GM18502 (cell line): Measurements from ENCODE around the gene PAQR4.
A peak's percentile ranks its signal among the peaks of the same experiment; 100 is the strongest.

ENCODE experiments used
- ATAC-seq: cut with Tn5 transposase; IDR thresholded peaks from one replicate; pipeline ENCODE4 v1.9.1; 2021; ENCODE audit warnings: mild to moderate bottlenecking; ENCODE audit not compliant: unreplicated experiment, poor library complexity

PAQR4 gene

DNA sequence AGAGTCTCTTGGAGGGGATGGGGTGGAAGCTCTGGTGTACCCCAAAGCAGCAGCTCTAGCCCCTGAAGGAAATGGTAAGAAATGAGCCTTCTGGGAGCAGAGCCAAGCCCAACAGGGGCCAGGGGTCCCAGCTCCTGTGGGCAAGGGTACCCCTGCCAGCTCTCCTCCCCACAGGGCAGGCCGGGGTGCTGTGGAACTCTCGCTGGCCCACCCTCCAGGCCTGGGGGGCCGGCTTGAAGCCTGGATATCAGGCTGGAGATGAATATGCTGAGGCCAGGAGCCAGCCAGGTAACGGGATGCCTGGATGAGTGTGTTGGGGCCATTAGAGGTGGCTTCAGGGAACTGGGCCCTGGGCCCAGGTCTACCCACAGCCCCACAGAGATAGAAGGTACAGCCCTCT is 31.4 kb downstream of the PAQR4 start:
- no peak for ATAC-seq

DNA sequence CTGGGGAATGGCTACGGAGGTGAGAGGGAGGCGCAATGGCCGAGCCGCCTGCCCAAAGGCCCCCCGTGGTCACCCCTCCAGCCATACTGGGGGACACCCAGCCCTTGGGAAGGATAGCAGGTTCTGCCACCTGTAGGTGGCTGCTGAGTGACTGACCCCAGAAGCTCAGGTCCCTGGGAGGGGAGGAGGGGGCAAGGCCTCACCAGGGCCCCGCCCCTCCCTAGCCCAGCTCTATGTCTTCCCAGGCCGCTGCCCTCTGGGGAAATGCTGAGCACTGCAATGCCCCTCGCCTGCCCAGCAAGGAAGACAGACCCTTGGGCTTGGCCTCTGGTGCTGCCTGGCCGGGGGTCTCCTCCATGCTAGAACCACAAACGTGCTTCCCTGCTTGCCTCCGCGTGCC is 32.2 kb downstream of the PAQR4 start:
- ATAC-seq = no peak

DNA sequence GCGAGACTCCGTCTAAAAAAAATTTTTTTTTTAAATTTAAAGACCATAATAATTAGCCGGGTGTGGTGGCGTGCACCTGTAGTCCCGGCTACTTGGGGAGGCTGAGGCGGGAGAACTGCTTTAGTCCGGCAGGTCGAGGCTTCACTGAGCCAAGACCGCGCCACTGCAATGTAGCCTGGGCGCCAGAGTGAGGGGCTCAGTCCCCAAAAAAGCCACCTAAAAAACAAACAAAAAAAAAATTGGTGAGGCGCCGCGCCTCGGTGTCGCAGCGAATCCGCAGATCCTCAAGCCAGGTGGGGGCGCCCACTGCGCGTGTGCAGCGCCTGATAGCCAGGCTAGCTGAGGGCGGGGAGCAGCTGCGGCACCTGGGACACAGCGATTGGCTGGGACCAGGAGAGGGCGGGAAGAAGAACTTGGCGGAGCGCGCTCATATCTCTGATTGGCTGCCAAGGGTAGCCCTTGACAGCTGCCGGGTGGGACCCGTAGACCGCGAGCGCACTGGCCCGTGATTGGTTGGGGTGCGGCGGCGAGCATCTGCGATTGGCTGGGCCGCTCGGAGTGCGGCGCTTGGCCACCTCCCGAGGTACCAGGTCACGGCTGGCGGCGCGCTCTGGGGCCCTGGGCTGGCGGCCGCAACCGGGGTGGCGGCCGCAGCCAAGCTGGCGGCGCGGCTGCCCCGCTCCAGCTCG is 34.6 kb downstream of the PAQR4 start:
- ATAC-seq = peak; percentile 95

DNA sequence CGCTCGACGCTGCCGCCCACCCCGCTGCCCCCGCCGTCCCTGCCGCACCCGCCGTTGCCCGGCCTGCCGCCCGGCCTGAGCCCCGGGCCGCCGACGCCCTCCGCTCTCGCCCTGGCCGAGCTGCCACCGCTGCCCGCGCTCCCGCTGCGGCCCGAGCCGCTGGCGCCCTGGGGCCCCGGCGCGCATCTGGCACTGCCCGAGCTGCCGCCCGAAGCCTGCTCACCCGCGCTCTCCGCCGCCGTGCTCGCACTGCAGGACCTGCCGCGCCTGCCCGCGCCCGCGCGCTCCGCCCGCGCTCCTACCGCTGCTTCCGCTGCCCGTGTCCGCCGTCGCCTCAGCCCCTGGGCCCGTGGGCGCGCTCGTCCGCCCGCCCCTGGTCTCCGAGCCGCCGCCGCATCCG is 35.2 kb downstream of the PAQR4 start:
- peak; percentile 26 for ATAC-seq

DNA sequence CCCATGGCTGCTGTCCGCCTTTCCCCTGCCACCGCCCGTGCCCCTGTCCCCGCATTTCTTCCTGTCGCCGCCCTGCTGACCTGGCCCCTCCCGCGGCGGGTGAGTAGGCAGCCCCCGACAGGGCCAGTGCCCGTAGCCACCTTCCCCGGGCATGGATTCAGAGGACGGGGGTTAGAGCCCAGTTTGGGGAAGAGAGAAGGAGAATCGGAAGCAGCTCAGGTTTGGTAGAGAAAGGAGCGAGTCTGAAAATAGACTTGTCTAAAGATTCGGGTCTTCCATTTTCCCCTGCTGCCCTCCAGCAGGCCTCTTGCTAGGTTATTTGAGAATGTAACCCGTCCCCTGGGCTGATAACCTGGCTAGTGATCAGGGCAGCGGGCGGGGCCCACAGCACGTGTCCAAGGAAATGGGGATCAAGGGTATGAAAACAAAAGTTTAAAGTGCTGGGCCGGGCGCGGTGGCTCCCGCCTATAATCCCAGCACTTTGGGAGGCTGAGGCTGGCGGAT is 35.7 kb downstream of the PAQR4 start:
- no peak for ATAC-seq

DNA sequence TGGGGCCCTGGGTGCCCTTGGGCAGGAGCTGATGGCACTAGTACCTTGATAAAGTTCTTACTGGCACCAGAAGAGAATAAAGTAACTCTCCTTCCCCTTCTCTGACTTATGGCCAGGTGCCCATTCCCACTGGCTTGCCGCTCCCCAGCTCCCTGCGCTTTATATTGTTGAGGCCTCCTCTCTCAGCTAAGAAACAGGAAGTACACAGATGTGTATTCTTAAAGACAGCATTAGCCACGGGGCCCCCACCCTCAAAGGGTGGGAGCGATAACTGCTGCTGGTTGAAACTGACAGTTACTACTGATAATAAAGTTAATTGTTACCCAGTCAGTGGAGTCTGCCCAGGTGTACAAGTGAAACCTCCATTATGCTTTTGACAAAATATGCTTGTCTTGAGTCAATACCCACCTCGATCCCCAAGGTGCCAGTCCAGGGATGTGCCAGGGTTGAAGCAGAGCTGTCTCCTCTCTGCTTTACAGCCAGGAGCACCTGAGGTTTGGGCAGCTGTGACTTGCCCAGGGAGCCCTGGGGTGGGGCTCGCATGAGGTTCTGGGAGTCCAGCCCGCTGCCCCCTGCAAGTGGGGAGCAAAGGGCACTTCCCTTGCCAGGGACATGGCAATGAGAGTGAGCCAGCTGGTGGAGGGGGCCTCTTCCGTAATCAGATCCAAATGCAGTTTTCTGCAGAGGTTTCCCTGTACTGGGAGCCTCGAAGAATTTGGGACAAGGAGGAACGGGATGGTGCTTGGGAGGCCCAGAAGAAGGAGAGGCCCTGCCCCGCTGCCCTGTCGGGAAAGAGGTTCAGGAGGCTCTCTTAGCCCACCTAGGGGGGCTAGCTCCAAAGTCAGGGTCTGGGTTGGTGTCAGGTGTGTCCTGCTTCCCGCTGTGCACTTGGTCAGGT is 38.2 kb downstream of the PAQR4 start:
- ATAC-seq = no peak

DNA sequence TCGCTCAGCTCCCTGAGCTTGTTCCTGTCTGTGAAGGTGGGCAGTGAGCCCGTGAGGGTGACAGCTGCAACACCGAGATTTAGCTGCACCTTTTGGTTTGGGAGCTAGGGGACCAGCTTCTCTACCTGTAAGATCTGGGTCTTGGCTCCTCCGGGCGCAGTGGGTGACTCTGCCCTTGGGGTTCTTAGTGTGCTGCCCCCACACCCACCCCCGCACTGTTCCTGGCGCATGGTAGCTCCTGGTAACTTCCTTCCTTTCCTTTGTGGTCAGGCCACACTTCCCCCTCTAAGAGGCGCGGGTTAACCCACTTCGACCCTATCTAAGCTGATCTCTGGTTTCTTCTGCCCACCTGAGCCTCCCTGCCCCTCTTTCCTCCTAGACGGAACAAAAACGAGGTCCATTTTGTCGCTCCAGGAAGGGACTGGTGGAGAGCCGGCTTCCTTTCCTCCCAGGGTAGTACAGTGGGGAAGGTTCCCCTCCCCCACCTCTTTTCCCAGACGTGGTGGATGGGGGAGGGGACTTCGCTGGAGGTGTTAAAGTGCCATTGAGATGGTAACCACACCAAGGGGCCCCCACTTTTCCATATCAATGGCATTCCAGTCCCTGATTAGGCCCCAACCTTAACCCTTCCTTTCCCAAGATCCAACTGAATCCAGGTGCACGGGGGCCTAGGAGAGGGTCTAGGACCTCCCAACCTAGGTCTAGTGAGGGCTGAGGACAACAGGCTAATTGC is 39.0 kb downstream of the PAQR4 start:
- ATAC-seq = no peak

DNA sequence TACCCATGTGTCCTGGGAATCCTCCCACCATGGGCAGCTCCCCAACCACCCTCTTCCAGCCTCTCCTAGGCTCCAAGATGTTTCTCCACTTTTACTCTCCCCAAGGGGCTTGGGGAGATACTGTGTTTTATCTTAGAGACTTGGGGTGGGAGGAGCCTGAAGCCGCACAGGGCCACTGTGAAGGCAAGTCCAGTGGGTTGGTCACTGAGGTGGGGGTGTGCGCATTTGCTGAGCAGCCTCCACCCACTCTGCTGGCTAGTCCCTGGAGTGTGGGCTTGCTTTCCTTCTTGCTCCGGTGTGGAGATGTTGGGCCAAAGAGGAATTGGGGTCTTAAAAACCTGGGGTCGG is 39.5 kb downstream of the PAQR4 start:
- no peak for ATAC-seq

DNA sequence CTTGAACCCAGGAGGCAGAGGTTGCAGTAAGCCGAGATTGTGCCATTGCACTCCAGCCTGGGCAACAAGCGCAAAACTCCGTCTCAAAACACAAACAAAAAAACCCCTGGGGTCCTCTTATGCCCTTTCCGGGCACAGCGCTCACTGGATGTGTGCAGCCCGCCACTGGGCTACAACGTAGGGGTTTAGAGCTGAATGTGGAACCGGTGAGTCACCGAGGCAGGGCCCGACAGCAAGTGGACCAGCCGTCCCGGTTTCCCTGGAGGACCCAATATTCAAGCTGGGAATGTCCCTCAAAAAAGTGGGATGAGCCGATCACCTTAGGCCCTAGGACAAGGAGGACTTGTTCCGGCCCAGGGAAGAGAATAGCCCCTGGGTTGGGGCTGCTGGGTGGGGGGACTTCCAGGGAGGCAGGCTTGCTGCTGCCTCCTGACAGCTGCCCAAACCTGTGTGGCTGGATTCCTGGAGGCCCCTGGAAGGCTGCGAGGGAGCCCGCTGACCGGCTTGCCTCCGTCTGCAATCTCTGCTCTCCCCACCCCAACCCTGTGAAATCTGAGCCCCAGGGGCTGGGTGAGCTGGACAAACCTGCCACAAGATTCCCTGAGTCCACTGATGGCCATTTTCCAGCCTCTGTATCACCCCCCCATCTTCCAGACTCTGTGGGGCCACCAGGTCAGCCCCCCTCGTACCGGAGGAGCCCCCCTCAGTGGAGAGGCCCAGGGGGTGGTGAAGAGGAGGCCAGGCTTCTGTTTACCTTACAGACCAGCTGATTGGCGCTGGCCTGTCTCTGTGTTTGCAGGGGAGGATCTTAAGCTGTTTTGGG is 40.6 kb downstream of the PAQR4 start:
- ATAC-seq = no peak

DNA sequence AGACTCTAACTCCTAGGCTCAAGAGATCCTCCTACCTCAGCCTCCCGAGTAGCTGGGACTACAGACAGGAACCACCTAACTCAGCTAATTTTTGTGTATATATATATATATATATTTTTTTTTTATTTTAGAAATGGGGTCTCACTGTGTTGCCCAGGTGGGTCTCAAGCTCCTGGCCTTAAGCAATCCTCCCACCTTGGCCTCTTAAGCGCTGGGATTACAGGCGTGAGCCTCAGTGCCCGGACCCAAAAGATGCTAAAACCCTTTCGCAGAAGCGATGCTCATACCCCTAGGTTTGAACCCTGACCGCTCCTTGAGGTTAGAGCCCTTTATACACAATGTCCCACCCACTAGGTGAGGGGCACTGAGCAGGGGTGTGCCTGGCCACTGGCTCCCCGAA is 41.4 kb downstream of the PAQR4 start:
- no peak for ATAC-seq

DNA sequence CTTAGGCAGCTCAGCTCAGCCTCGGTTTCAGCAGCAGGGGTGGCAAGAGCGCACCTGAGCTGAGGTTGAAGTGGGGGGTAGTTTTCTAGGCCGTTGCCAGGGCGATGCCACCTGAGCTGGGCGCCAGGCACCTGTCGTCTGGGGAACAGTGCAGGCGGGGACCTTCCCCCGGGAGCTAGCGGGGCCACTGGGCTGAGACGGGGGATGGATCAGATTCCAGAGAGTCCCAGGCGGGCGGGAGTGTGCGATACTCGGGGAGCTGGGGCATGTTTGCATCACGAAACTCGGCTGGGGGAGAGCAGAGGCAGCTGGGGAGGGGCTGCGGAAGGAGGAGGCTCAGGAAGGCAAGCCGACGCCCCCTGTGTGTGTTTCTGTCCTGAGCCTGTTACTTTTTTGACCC is 43.1 kb downstream of the PAQR4 start:
- ATAC-seq = no peak

DNA sequence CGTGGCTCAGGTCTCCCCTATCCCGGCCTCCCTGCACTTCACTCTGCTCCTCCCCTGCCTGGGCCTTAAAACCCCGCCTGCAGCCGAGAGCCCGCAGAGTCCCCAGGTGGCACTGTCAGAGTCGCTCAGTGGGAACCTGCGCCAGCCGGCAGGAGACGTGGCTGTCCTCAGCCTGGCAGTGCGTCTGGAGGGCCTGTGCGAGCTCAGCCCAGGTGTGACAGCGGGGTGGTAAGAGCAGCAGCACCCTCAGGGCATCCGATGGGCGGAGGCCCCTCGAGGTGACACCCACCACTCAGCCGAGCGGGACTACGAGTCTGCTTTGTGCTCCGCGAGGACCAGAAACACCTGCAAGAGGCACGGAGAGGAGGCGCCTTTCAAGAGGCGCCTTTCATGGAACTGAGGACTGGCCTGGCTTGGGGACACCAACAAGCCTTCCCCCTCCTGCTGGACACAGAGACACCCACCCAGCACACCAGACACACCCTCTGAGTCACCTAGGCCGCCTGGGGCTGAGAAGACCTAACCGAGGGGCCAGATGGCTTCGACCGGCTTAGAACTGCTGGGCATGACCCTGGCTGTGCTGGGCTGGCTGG is 43.8 kb downstream of the PAQR4 start, which contains the start of gene CLDN9:
Gene CLDN9, plus strand, starts transcription at position 96 of the 593 bp plus-strand sequence. Its CDS starts 440 bp downstream, at position 536.
- no peak for ATAC-seq

DNA sequence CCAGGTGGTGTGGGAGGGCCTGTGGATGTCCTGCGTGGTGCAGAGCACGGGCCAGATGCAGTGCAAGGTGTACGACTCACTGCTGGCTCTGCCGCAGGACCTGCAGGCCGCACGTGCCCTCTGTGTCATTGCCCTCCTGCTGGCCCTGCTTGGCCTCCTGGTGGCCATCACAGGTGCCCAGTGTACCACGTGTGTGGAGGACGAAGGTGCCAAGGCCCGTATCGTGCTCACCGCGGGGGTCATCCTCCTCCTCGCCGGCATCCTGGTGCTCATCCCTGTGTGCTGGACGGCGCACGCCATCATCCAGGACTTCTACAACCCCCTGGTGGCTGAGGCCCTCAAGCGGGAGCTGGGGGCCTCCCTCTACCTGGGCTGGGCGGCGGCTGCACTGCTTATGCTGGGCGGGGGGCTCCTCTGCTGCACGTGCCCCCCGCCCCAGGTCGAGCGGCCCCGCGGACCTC is 44.4 kb downstream of the PAQR4 start:
- no peak for ATAC-seq

DNA sequence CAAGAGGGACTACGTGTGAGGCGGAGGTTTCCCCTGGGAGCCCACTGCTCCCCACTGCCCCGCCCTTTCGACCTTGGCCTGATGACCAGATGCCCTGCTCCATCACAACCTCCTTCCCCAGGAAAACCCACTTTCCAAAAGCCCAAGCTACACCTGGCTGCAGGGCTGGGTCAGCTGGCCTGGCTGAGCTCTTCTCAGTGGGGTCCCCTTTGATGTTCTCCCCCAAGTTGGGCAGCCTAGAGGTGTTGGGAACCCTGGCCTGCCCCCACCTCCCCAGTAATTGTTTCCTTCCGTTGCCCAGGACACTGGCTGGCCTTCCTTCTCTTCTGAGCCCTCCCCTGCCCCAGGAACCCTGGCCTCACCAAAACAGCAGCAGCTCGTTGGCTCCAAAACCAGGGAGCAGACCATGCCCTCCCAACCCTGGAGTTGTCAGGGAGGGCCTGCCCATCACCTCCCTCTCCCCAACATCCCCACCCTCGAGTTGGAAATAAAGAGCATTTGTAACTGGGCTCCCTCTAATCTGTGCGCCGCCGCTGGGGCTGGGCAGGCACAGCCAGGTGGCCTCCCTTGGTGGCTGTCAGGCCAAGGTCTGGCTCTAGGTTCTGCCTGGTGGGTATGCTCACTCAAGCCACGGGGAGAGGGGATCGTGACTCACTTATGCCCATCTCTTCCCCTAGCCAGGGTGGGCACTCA is 45.0 kb downstream of the PAQR4 start:
- ATAC-seq = no peak

DNA sequence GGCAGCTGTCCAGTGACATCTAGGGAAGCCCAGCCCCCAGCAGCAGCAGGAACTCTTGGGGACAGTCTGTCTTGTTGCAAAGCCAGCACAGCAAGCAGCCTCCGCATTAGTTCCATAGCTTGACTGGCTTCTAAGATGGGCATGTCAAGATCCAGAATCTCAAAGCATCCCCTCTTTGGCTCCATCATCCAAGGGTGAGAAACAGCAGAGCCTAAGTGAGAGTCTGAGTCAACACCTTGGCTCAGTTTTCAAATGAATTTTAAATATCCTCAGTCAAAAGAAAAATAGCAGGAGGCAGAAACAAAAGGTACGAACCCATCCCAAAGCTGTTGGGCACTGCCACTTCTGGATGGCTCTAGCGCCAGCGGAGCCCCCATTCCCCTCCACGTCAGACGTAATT is 45.8 kb downstream of the PAQR4 start:
- no peak for ATAC-seq

DNA sequence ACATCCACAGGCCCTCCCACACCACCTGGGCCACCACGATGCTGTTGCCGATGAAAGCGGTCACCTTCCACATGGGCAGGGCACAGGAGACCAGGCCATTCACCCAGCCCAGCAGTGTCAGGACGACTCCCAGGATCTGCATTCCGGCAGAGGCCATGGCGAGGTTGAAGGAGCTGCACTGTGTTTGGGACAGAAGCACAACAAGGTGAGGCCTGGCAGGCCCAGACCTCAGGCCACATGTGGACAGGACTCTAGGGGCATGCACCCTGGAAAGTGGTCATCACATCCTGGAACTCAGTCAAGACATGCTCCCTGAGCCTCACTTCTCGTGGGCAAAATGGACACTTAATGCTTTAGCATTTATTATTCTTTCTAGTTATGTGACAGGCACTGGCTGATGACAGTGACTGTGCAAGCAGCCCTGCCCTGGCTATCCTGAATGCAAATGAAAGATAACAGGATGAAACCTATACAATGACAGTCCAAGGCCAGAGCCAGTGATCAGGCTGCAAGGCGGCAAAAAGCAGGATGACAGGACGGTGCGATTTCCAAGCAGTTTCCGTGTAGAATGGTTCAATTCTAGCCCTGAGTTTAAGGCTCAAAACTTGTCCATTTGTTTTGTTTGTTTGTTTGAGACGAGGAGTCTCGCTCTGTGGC is 46.8 kb downstream of the PAQR4 start:
- ATAC-seq = no peak

DNA sequence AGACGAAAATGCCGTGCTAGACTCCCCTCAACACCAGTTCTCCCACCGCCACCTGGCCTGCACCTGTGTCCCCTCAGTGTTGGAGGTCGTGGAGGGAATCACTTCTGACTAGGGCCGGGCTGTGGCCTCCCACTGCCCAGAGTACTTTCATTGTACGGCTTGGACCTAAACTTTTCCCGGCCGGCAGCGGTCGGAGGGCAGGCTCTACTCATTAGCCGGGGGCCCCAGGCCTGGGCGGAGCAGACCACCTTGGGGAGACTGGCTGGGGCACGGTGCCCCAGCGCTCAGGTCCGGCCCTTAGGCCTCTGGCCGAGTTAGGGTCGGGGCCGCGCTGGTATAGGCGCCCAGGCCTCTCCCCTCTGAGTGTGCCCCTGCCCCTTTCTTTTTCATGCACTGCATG is 48.2 kb downstream of the PAQR4 start:
- ATAC-seq = no peak

DNA sequence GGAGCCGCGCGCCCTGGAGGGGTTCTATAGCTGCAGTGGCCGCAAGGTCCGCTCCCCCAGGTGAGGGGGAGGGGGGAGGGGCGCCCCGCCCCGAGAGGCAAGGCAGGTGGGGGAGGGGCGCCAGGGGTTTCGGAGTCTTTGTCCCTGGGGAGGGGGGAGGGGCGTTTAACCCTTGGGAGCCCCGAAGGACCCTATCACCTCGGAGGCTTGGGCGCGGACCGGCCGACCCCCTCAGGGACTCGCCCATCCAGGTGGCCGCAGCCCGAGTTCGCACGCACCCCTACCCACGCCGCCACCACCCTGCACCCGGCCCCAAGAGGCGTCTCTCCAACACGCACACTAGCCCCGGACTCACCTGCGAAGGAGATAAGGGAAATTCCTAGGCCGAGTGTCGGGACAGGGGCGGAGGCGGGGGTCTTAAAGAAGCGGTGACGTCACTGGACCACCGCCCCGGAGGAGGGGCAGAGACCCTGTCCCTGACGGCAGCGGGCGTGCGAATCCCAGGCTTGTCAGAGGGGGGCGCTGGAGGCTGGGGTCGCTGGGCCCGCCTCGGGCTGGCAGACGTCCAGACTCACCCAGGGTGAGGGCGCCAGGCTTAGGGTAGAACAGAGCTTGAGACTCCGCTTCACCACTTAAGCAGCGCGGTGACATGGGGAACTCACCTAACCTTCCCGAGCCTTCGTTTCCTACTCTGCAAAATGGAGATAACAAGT is 48.8 kb downstream of the PAQR4 start, which contains the start of gene CLDN6:
Gene CLDN6, minus strand, starts transcription at position 390 of the 713 bp plus-strand sequence. CDS start 2,162 bp downstream, outside the sequence.
- ATAC-seq = no peak
